HG02885 (cell line): ENCODE data around the gene PPP1R3G.

ENCODE experiments used
- ATAC-seq: cut with Tn5 transposase; IDR thresholded peaks from one replicate; pipeline ENCODE4 v1.9.1; 2021; ENCODE audit warnings: mild to moderate bottlenecking; ENCODE audit not compliant: unreplicated experiment, poor library complexity

The PPP1R3G gene

DNA sequence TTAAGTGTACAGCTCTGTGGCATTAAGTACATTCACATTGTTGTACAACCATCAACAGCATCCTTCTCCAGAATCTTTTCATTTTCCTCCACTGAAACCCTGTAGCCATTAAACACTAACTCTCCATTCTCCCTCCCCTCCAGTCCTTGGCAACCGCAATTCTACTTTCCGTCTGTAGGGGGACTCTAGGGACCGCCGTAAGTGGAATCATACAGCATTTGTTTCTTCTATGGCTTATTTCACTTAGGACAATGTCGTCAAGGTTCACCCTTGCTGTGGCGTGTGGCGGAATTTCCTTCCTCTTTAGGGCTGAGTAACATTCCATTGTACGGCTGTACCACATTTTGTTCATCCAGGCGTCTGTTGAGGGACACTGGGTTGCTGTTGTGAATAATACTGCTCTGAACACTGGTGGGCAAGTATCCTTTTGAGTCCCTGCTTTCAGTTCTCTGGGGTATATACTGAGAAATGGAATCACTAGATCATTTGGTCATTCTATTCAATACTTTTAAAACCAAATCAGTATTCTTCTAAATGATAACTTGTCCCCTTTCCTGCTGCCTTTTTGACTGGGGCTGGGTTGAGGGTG is 50.7 kb downstream of the PPP1R3G start:
- ATAC-seq = no peak

DNA sequence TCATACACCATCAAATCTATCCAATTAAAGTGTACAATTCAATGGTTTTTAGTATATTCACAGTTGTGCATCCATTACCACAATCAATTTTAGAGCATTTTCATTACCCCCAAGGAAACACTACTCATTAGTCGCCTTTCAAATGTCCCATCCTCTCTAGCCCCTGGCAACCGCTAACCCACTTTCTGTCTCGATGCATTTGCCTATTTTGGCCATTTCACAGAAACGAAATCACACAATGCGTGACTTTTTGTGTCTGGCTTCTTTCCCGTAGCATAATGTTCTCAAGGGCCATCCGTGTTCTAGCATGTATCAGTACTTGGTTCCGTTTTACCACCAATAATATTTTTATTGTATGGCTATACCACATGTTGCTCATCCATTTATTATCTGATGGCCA is 51.7 kb downstream of the PPP1R3G start:
- ATAC-seq = no peak
